ENCODE data around the gene MYLIP.

- TF ChIP-seq CTCF (IDR thresholded peaks at IDR 0.05): no peak
- no peak for TF ChIP-seq POLR2A (IDR thresholded peaks at IDR 0.05)
Observed at GRCh38 chr6:16121339-16121738, 7.5 kb upstream of the MYLIP start.
